HPDE6-E6E7 (cell line): ENCODE data around the gene SPPL2A.

Source experiments
- DNase-seq: peaks from one replicate; pipeline ENCODE4 v3.0.0; 2011; ENCODE audit warnings: missing footprints; ENCODE audit errors: extremely low spot score

The SPPL2A gene

DNA sequence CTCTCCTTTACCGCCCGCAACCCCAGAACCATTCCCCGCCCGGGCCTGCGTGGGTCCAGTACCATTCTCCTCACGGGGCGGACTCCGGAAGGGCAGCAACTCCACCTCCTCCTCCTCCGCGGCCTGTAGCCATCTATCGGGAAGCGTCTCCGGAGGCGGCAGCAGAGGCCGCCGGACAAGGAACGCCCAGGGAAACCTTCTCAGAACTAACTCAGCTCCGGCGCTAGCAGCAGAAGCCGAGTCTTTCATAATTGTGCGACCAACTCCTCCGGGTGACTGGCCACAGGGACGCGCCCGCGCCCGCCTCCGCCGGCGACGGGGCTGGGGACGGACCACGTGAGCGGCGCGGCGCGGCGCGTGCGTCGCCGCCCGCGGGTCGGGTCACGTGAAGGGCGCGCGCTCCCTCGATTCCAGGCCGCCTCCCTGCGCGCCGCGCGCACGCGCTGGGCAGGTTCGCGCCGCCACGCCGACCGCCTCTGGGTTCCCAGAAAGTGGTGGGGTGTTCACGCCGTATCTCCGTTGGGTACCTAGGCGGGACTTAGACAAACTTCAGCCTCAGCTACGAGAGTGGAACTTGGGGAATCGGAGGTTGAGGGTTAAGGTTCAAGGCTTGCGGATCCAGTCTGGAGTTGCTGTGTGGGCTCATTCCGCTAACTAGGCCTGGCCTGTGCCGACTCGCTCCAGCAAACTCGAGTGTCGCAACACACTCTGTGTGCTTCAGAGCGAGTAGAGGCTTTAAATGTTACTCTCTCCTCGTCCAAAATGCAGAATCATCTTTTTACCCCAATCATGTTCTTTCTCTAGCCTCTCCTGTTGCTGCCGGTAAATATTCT lies 78.8 kb downstream of the SPPL2A start, which contains the start of gene TRPM7:
Gene TRPM7, minus strand, starts transcription at position 329 of the 833 bp plus-strand sequence. Its CDS starts 264 bp downstream, at position 65.
- peak; percentile 62 for DNase-seq

- DNase-seq, result peak; percentile 29
Observed at GRCh38 chr15:50685976-50686468, 79.5 kb downstream of the SPPL2A start.

DNA sequence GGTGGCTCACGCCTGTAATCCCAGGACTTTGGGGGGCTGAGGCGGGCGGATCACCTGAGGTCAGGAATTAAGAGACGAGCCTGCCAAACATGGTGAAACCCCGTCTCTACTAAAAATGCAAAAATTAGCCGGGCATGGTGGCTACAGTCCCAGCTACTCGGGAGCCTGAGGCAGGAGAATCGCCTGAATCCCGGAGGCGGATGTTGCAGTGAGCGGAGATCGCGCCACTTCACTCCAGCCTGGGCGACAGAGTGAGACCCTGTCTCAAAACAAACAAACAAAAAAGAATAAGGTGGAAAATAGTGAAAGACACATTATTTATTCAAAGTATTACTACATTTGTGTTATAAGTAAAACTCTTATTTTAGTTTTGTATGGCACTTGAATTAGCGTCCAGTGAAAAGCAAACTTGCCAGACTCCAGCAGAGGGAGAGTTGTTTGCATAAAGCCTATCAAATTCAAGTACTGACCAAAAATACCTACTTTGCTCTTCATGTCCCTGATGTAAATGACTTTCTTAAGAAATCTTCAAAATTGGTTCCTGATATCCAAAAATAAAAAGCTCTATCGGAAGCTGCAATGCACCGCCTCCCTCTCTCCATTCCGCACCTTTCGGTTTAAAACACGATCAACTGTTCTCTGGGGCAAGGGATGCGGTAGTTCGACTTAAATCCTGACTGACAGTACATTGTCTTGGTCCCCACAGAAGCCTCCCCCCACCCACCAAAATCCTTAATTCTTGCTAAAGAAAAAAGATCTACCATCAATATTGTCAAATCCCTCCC lies 80.1 kb downstream of the SPPL2A start:
- DNase-seq, result no peak

DNA sequence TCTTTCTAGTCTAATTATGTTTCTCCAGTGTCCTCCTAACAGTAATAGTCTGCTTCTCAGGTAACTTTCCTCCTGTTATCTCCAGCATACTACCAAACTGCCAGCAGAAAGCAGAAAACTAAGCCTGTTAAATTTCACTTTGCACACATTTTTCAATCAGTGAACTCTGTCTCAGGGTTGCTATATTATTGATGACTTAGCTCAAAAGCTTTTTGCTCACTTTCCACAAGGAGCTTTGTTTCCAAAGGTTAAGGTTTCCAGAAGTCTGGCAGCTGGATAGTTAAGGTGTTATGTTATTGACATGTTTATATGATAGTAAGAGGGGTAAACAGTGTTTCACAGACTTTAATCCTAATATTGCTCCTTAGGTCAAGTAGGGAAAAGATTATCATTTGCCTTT lies 84.0 kb downstream of the SPPL2A start:
- DNase-seq, result no peak

DNA sequence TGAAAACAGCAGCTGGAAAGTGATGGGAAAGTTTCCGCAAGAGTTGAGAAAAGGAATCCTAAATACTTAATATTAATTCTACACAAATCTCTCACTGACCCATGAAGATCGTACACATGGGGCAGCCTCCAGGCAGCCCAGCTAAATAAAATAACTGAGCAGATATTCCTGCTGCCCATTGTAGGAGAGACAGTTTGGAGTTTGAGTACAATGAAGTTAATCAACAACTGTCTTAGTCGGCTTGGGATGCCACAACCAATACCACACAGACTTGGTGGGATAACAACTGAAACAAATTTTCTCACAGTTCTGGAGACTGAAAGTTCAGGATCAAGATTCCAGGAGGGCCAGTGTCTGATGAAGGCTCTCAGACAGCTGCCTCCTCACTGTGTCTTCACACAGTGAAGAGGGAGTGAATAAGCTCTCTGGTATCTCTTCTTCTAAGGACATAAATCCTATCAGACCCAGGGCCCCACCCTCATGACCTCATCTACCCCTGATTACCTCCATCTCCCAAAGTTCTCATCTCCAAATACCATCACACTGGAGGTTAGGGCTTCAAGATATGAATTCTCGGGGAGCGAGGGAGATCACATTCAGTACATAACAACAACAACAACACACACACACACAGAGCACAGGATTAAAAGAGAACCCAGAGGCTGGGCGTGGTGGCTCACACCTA lies 88.6 kb downstream of the SPPL2A start:
- no peak for DNase-seq

- DNase-seq, result no peak
Observed at GRCh38 chr15:50675535-50676144, 89.9 kb downstream of the SPPL2A start.

DNA sequence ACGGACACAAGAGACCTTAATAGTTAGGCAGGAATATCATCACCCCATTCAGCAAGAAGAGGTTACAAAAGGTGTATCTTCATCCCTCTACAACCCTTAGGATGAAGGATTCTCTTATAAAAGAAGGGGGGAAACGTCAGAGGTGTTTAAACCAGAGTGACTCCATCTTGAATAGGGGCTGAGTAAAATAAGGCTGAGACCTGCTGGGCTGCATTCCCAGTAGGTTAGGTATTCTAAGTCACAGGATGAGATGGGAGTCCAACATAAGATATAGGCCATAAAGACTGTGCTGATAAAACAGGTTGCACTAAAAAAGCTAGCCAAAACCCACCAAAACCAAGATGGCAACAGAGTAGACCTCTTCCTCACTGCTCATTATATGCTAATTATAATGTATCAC lies 95.4 kb downstream of the SPPL2A start:
- DNase-seq, result no peak

DNA sequence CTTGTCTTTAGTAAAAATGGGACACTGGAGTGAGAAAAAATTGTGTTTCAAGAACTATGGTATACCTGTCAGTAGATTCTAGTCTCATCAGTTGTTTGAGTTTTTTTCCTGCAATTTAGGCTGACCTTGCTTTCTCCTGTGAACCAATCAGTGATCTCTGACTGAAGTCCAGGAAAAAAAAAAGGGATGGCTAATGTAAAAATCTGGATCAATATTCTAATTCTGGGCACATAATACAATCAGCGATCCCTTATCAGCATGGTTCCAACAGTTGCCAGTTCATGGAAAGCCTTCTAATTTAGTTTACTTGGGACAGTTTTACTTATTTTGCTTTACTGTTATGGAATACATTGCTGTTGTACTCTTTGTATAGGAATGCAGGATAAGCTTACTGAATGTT lies 95.9 kb downstream of the SPPL2A start:
- no peak for DNase-seq

GRCh38 chr15:50665938-50666337 lies 99.6 kb downstream of the SPPL2A start:
- DNase-seq, result no peak

DNA sequence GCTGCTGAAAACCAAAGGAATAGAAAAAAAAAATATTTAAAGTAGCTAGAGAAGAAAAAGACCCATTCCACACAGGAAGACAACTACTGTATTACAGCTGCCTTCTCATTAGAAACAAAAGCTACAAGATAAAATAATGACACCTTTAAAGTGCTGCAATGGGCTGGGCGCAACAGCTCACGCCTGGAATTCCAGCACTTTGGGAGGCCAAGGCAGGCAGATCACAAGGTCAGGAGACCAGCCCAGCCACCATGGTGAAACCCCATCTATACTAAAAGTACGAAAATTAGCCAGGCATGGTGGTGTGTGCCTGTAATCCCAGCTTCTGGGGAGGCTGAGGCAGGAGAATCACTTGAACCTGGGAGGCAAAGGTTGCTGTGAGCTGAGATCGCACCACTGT lies 110.0 kb downstream of the SPPL2A start:
- DNase-seq, result no peak

DNA sequence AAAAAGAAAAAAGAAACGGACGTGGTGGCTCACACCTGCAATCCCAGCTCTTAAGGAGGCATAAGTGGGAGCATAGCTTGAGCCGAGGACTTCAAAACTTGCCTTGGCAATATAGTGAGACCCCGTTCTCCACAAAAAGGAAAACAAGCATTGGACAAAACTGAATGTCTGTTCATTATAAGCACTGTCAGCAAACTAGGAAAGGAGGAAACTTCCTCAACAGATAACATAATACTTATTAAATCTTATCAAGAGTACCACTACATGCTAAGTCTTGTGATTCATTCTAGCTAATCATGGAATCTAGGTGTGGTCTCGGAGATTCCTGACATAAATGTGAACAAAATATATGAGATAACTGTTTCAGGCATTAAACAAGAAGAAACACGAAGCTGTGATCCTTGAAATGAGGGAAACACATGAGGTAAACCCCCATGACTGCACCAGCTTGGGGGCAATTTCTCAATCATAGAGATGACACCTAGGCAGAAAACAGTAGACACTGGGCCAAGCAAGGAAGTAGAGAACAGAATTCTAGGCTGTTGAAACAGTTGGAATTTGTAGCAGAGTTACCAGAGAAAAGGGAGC lies 112.3 kb downstream of the SPPL2A start:
- no peak for DNase-seq

- no peak for DNase-seq
Observed at GRCh38 chr15:50652671-50653070, 112.8 kb downstream of the SPPL2A start.
